GM12878 (cell line): ENCODE results near the gene OSBPL5. TPM values are rescaled to one million over a fixed set of nuclear protein-coding genes. Genes with fewer than 3 reads are reported as not detected.

ENCODE experiments used
- ATAC-seq: fragments of 200-7000 bp; cut with Tn5 transposase; 3 replicates; pipeline ENCODE4 v1.9.1; 2020; ENCODE audit warnings: mild to moderate bottlenecking, moderate library complexity
- BruUV-seq: library from RNA; stranded (reverse); fragments of 400-500 nt; replicated peaks from 2 replicates; lab custom pipeline; 2021; lab: Mats Ljungman, UMichigan
- CTCF ChIA-PET: fragments of 300-600 bp; sonication (Branson Sonifier 250); formaldehyde crosslinking; extraction: SDS; loops from one replicate; lab custom pipeline; 2021; ENCODE audit warnings: inconsistent platforms; lab: Yijun Ruan, JAX
- POLR2A ChIA-PET: fragments of 350-600 bp; formaldehyde crosslinking; extraction: SDS; loops from one replicate; lab custom pipeline; 2021; ENCODE audit warnings: inconsistent platforms; lab: Charles Lee
- RAD21 ChIA-PET: fragments of 300-600 bp; sonication (Branson Sonifier 250); formaldehyde crosslinking; loops from one replicate; lab custom pipeline; 2023; ENCODE audit warnings: antibody characterized with exemption; ENCODE audit not compliant: unreplicated experiment; lab: Charles Lee
- SMC1A ChIA-PET: fragments of 300-600 bp; sonication (Branson Sonifier 250); formaldehyde crosslinking; loops from one replicate; lab custom pipeline; 2023; ENCODE audit not compliant: unreplicated experiment, uncharacterized antibody; lab: Charles Lee
- DNase-seq: peaks from one replicate; pipeline ENCODE4 v3.0.0-alpha.2; 2011; ENCODE audit warnings: low read depth, low spot score
- FAIRE-seq: peaks from 3 replicates; lab custom pipeline; 2011; peaks lifted over from hg19 to GRCh38; lab: Jason Lieb, UNC
- H2AFZ ChIP-seq: 2 replicates; pipeline ENCODE4 v1.6.0; 2011; ENCODE audit warnings: low read depth, low read length, control low read depth; ENCODE audit not compliant: control insufficient read depth
- H3K27ac ChIP-seq: 2 replicates; pipeline ENCODE4 v1.5.1; 2011; ENCODE audit warnings: control low read depth; ENCODE audit not compliant: control insufficient read depth, insufficient read depth
- H3K27me3 ChIP-seq, 2 experiments: replicated peaks in 1 of 2; 2 replicates each; pipeline versions ENCODE4 v1.6.0 to v1.6.1; 2011; ENCODE audit warnings: low read length in 1 of 2; ENCODE audit not compliant: control insufficient read depth in 2 of 2, insufficient read depth in 2 of 2
- H3K36me3 ChIP-seq, 2 experiments: 2 replicates each; pipeline ENCODE4 v1.5.1; 2011; ENCODE audit warnings: low read length in 1 of 2; ENCODE audit not compliant: control insufficient read depth in 2 of 2, insufficient read depth in 2 of 2
- H3K4me1 ChIP-seq: 2 replicates; pipeline ENCODE4 v1.6.1; 2011; ENCODE audit warnings: mild to moderate bottlenecking, low read length, moderate library complexity, mixed read lengths; ENCODE audit not compliant: control insufficient read depth, insufficient read depth
- H3K4me2 ChIP-seq: 2 replicates; pipeline ENCODE4 v1.6.0; 2011; ENCODE audit warnings: control low read depth; ENCODE audit not compliant: control insufficient read depth, insufficient read depth
- H3K4me3 ChIP-seq: fragments of 200-600 bp; sonication (generic); 2 replicates; pipeline ENCODE4 v1.5.1; 2016
- H3K79me2 ChIP-seq: 2 replicates; pipeline ENCODE4 v1.6.0; 2011; ENCODE audit warnings: low read length; ENCODE audit not compliant: control insufficient read depth, insufficient read depth
- H3K9ac ChIP-seq: 2 replicates; pipeline ENCODE4 v1.8.0; 2011; ENCODE audit warnings: low read length, control low read depth, mixed read lengths; ENCODE audit not compliant: control insufficient read depth, insufficient read depth
- H3K9me3 ChIP-seq: replicated peaks from 3 replicates; pipeline ENCODE4 v1.5.1; 2011; ENCODE audit warnings: mild to moderate bottlenecking, low read length; ENCODE audit not compliant: control insufficient read depth, insufficient read depth
- H4K20me1 ChIP-seq: 2 replicates; pipeline ENCODE4 v1.6.0; 2011; ENCODE audit not compliant: control insufficient read depth, insufficient read depth
- BCL3 ChIP-seq: IDR thresholded peaks from 2 replicates; pipeline ENCODE4 v1.6.1; 2011; ENCODE audit warnings: borderline replicate concordance, low read depth, mild to moderate bottlenecking, moderate library complexity, low read length; ENCODE audit not compliant: insufficient read depth, poor library complexity, severe bottlenecking
- CHD4 ChIP-seq: fragments of 200-600 bp; sonication (generic); IDR thresholded peaks from 2 replicates; pipeline ENCODE4 v1.6.1; 2016; ENCODE audit warnings: mild to moderate bottlenecking
- HDAC6 ChIP-seq: fragments of 200-600 bp; sonication (generic); IDR thresholded peaks from one replicate; pipeline ENCODE4 v1.8.0; 2017; ENCODE audit warnings: antibody characterized with exemption; ENCODE audit not compliant: unreplicated experiment
- JUND ChIP-seq: IDR thresholded peaks from 2 replicates; pipeline ENCODE4 v1.6.1; 2012; ENCODE audit warnings: low read depth, mild to moderate bottlenecking, low read length, improper control_type of control experiment, moderate library complexity
- TCF3 ChIP-seq: IDR thresholded peaks from 2 replicates; pipeline ENCODE4 v1.6.1; 2012; ENCODE audit warnings: low read depth, mild to moderate bottlenecking, low read length, borderline replicate concordance; ENCODE audit not compliant: insufficient read depth
- USF2 ChIP-seq: IDR thresholded peaks from 2 replicates; pipeline ENCODE4 v1.6.1; 2011; ENCODE audit warnings: low read depth, low read length, improper control_type of control experiment, borderline replicate concordance
- WGBS: methylation state at CpG from one replicate; pipeline ENCODE4 v1.1.6; 2016; ENCODE audit warnings: low lambda C conversion rate; ENCODE audit not compliant: insufficient replicate concordance, insufficient coverage; ENCODE audit errors: missing lambda C conversion rate; 5-methylcytosine and 5-hydroxymethylcytosine counted together
- in situ Hi-C: fragments of 300-500 bp; cut with MboI; formaldehyde crosslinking; loops from 9 replicates; pipeline ENCODE4 v1.14.3; 2018; ENCODE audit warnings: mixed read lengths
- intact Hi-C: fragments of 100-400 bp; cut with micrococcal nuclease; formaldehyde crosslinking; loops from one replicate; pipeline ENCODE4 v1.14.2; 2022; ENCODE audit not compliant: unreplicated experiment
- polyA plus RNA-seq, 11 experiments: library from polyadenylated mRNA; depleted of rRNA in 4 of 11; unstranded in 6 of 11; stranded (reverse) in 5 of 11; fragments of >200 nt; fragmentation: Nextera tagmentation in 4 of 11; fragmentation: Illumina TruSeq in 1 of 11; extraction: Ambion mirVana in 4 of 11; extraction: Trizol in 1 of 11; gene quantifications; 1 replicate in 1 of 11; 2 replicates in 10 of 11; pipeline versions ENCODE4 v1.2.1 to v1.2.3, GENCODE V29; 2011 to 2016; ENCODE audit warnings: inconsistent platforms in 2 of 11, missing spikeins in 2 of 11, low read depth in 1 of 11
- total RNA-seq, 4 experiments: library from RNA; depleted of rRNA in 3 of 4; stranded (reverse); fragments of >200 nt in 3 of 4; fragmentation: Illumina TruSeq in 1 of 4; extraction: Trizol in 1 of 4; gene quantifications; 2 replicates each; pipeline versions ENCODE4 v1.2.1 to v1.2.3, GENCODE V29; 2013 to 2021
- TF ChIP-seq, protein P1 (sequence below): fragments of 450-650 bp; formaldehyde crosslinking; IDR thresholded peaks from 2 replicates; pipeline ENCODE4 v1.4.0; 2020; ENCODE audit warnings: mild to moderate bottlenecking, moderate library complexity

The OSBPL5 gene
- total and polyA plus RNA-seq, 10 of the 15 experiments (the other 5 are each of a cell fraction or from before 2014, with no cell fraction given), result not detected

- TF ChIP-seq, protein P1, sequence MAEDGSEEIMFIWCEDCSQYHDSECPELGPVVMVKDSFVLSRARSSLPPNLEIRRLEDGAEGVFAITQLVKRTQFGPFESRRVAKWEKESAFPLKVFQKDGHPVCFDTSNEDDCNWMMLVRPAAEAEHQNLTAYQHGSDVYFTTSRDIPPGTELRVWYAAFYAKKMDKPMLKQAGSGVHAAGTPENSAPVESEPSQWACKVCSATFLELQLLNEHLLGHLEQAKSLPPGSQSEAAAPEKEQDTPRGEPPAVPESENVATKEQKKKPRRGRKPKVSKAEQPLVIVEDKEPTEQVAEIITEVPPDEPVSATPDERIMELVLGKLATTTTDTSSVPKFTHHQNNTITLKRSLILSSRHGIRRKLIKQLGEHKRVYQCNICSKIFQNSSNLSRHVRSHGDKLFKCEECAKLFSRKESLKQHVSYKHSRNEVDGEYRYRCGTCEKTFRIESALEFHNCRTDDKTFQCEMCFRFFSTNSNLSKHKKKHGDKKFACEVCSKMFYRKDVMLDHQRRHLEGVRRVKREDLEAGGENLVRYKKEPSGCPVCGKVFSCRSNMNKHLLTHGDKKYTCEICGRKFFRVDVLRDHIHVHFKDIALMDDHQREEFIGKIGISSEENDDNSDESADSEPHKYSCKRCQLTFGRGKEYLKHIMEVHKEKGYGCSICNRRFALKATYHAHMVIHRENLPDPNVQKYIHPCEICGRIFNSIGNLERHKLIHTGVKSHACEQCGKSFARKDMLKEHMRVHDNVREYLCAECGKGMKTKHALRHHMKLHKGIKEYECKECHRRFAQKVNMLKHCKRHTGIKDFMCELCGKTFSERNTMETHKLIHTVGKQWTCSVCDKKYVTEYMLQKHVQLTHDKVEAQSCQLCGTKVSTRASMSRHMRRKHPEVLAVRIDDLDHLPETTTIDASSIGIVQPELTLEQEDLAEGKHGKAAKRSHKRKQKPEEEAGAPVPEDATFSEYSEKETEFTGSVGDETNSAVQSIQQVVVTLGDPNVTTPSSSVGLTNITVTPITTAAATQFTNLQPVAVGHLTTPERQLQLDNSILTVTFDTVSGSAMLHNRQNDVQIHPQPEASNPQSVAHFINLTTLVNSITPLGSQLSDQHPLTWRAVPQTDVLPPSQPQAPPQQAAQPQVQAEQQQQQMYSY, result no peak
- no peak for TF ChIP-seq TCF3
- TF ChIP-seq, all 136 proteins: peak for 0
These were observed 5.9 kb upstream of the OSBPL5 start (continued) for GRCh38 chr11:3170756-3171650.

GRCh38 chr11:3170044-3170755 lies 5.1 kb upstream of the OSBPL5 start:
- Histone ChIP-seq H3K36me3 (no peaks in the 10 kb centered on the region), H3K79me2 (no peaks in the 10 kb centered on the region), H3K9ac (no peak overlapping the region), H3K4me1 (no peaks in the 10 kb centered on the region), H2AFZ (no peak overlapping the region), H3K9me3 (no peaks in the 10 kb centered on the region), H3K4me3 (no peak overlapping the region), H4K20me1 (no peaks in the 10 kb centered on the region), H3K27me3 (peaks cover 7 to 9% of the 10 kb centered on the region in 2 experiments), H3K27ac (no peak overlapping the region), H3K4me2 (no peak overlapping the region)
- ChIA-PET RAD21 (no interaction called here), POLR2A (no interaction called here), CTCF (no interaction called here), SMC1A (no interaction called here)
- 35% methylated on average over 18 of the region's 18 CpGs for WGBS
- BruUV-seq, result no TSS peak
- in situ Hi-C loops, result no loop called here
- TF ChIP-seq USF2 (no peak), BCL3 (no peak), CHD4 (no peak), JUND (no peak), HDAC6 (no peak)
- ATAC-seq, result no peak
- no peak for FAIRE-seq
- intact Hi-C loops, result no loop called here
- DNase-seq, result no peak
